Suppressor macrophage treated with lipopolysaccharide for 1 hour (primary cell): ENCODE measurements around the gene SELENOM.

Experiments
- DNase-seq, 3 donors: peaks; one replicate each; pipeline ENCODE4 v3.0.0-alpha.2; 2020 to 2022

Gene SELENOM

GRCh38 chr22:31107178-31107893, at the start of gene SELENOM:
Gene SELENOM (minus strand): TSS chr22:31107568. CDS start chr22:31107505, 63 bp downstream.
- DNase-seq: peak; percentile 95 to 97 (median 96)

GRCh38 chr22:31155422-31155821, 48.1 kb upstream of the SELENOM start:
- no peak for DNase-seq

- no peak for DNase-seq
Measured at GRCh38 chr22:31154975-31155374, 47.6 kb upstream of the SELENOM start.

GRCh38 chr22:31153357-31153756, 46.0 kb upstream of the SELENOM start:
- no peak for DNase-seq

GRCh38 chr22:31151872-31152271, 44.5 kb upstream of the SELENOM start:
- DNase-seq: no peak

- no peak for DNase-seq
Measured at GRCh38 chr22:31150615-31151014, 43.2 kb upstream of the SELENOM start.

GRCh38 chr22:31148953-31149627, 41.7 kb upstream of the SELENOM start:
- DNase-seq: peak; percentile 64 to 74 (median 67)

GRCh38 chr22:31148488-31148887, 41.1 kb upstream of the SELENOM start:
- no peak for DNase-seq

- no peak for DNase-seq
Measured at GRCh38 chr22:31144223-31144622, 36.9 kb upstream of the SELENOM start.

- no peak for DNase-seq
Measured at GRCh38 chr22:31143537-31143936, 36.2 kb upstream of the SELENOM start.

- no peak for DNase-seq
Measured at GRCh38 chr22:31143038-31143437, 35.7 kb upstream of the SELENOM start.

GRCh38 chr22:31142285-31142684, 34.9 kb upstream of the SELENOM start:
- DNase-seq: no peak

GRCh38 chr22:31141551-31141950, 34.2 kb upstream of the SELENOM start:
- no peak for DNase-seq

GRCh38 chr22:31140746-31141145, 33.4 kb upstream of the SELENOM start:
- DNase-seq: no peak

- DNase-seq: no peak
Measured at GRCh38 chr22:31139866-31140716, 32.7 kb upstream of the SELENOM start, which contains the start of gene PLA2G3. Gene PLA2G3 (minus strand): TSS chr22:31140508. CDS start chr22:31140354, 154 bp downstream.

- no peak for DNase-seq
Measured at GRCh38 chr22:31139066-31139465, 31.7 kb upstream of the SELENOM start.

- DNase-seq: no peak
Measured at GRCh38 chr22:31138126-31138525, 30.8 kb upstream of the SELENOM start.

GRCh38 chr22:31137721-31138120, 30.4 kb upstream of the SELENOM start:
- no peak for DNase-seq

GRCh38 chr22:31136711-31137110, 29.3 kb upstream of the SELENOM start:
- no peak for DNase-seq

- DNase-seq: no peak
Measured at GRCh38 chr22:31136155-31136554, 28.8 kb upstream of the SELENOM start.

- DNase-seq: no peak
Measured at GRCh38 chr22:31135706-31136105, 28.3 kb upstream of the SELENOM start.

- no peak for DNase-seq
Measured at GRCh38 chr22:31134688-31135087, 27.3 kb upstream of the SELENOM start.

- DNase-seq: no peak
Measured at GRCh38 chr22:31133911-31134310, 26.5 kb upstream of the SELENOM start.
